Esophagus muscularis mucosa (tissue), 4 donors: Measurements from ENCODE around the gene SLC12A6. TPM values are rescaled to one million over a fixed set of nuclear protein-coding genes. Genes with fewer than 3 reads are reported as not detected.

Source experiments
- DNase-seq: peaks from one replicate; pipeline ENCODE4 v3.0.0-alpha.2; 2017; ENCODE audit errors: extremely low spot score
- H3K27ac ChIP-seq, 4 donors: fragments of 200-600 bp; sonication (generic); replicated peaks in 1 of 4; 1 replicate in 3 of 4; 2 replicates in 1 of 4; pipeline ENCODE4 v1.5.1; 2016 to 2019; ENCODE audit warnings: mild to moderate bottlenecking in 1 of 4
- H3K27me3 ChIP-seq, 4 donors: fragments of 200-600 bp; sonication (generic); one replicate each; pipeline versions ENCODE4 v1.5.1 to v1.6.0; 2016 to 2019
- H3K36me3 ChIP-seq, 4 donors: fragments of 200-600 bp; sonication (generic); one replicate each; pipeline ENCODE4 v1.5.1; 2016 to 2019
- H3K4me1 ChIP-seq, 4 donors: fragments of 200-600 bp; sonication (generic); one replicate each; pipeline ENCODE4 v1.5.1; 2016 to 2019
- H3K4me3 ChIP-seq, 4 donors: fragments of 200-600 bp; sonication (generic); 1 replicate in 2 of 4; 2 replicates in 2 of 4; pipeline ENCODE4 v1.5.1; 2016 to 2019; ENCODE audit warnings: mild to moderate bottlenecking in 4 of 4, moderate library complexity in 1 of 4
- H3K9me3 ChIP-seq, 4 donors: fragments of 200-600 bp; sonication (generic); 1 replicate in 3 of 4; 2 replicates in 1 of 4; pipeline ENCODE4 v1.5.1; 2016 to 2019
- EP300 ChIP-seq: sonication (generic); formaldehyde crosslinking; IDR thresholded peaks from one replicate; pipeline ENCODE4 v1.6.1; 2017; ENCODE audit warnings: antibody characterized with exemption
- POLR2A ChIP-seq: fragments of 450-650 bp; IDR thresholded peaks from one replicate; pipeline ENCODE4 v1.6.1; 2017; ENCODE audit warnings: antibody characterized with exemption, moderate library complexity, mild to moderate bottlenecking, low read depth
- POLR2AphosphoS5 ChIP-seq, 2 donors: sonication (generic); formaldehyde crosslinking; IDR thresholded peaks; one replicate each; pipeline ENCODE4 v1.6.1; 2017; ENCODE audit warnings: antibody characterized with exemption in 2 of 2
- whole genome bisulfite sequencing: methylation state at CpG from one replicate; pipeline ENCODE4 v1.1.5; 2018; 5-methylcytosine and 5-hydroxymethylcytosine counted together
- intact Hi-C: fragments of 100-400 bp; cut with DNase I; formaldehyde crosslinking; loops from one replicate; pipeline ENCODE4 v1.15.1; 2023
- total RNA-seq, 4 donors: library from RNA; depleted of rRNA; stranded (reverse); fragments of >200 nt; gene quantifications; one replicate each; pipeline versions ENCODE4 v1.1.0 to v1.2.1, GENCODE V29; 2016
- TF ChIP-seq, protein P1 (sequence below), 3 experiments: fragments of 200-600 bp in 2 of 3; fragments of 450-650 bp in 1 of 3; sonication (generic) in 2 of 3; IDR thresholded peaks; one replicate each; pipeline ENCODE4 v1.5.1; 2017 to 2019; ENCODE audit warnings: antibody characterized with exemption in 3 of 3, mild to moderate bottlenecking in 2 of 3, moderate library complexity in 1 of 3

Gene SLC12A6
- total RNA-seq, 4 donors from 2014 or later = 16.1 to 21.4 (median 16.3) TPM

DNA sequence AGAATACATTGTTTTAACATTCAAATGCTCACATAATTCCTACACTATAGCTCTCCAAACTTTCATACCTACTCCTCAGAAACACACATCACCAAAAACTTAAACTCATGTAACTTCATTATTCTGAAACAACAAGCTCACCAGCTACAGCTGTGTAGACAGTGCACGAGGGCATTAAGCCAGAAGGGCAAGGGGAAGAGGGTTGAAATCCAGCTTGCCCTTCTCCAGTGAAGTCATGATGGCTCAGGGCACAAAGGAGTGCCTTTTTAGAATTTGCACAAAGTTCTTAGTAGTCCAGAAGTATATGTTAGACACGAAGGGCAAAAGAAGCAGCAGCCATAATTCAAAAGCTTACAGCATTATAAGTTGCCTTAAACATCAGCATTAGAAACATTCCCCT is 8.6 kb downstream of the SLC12A6 start:
- intact Hi-C loops = no loop called here
- Histone ChIP-seq H3K27me3 (no peaks in the 10 kb centered on the region), H3K36me3 (peaks cover 0 to 6% (median 0%) of the 10 kb centered on the region in 4 donors), H3K27ac (no peak overlapping the region), H3K4me1 (peaks cover 0 to 4% (median 0%) of the 10 kb centered on the region in 4 donors), H3K4me3 (no peak overlapping the region), H3K9me3 (no peaks in the 10 kb centered on the region)
- no peak for TF ChIP-seq POLR2A
- no peak for DNase-seq
- WGBS = 72% methylated on average over 2 of the region's 2 CpGs

DNA sequence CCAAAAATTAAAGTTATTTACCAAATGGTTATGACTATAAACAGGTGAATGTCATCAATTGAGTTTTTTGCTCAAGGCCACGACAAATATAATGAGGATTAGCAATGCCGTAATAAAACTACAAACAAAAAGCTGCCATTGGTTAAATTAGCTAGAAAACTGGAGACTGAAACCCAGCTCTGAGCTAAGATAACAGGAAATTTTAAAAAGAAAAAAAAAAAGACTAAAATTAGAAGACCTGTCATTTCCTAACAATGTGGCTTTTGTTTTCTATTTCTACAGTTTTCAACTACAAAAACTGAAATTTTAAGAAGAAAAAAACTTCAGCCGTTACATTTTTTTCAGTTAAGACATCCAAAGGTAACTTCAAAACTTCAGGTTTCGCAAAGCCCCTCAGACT is 9.7 kb downstream of the SLC12A6 start:
- no peaks in the 10 kb centered on the region for H3K4me1 ChIP-seq
- no peaks in the 10 kb centered on the region for H3K27me3 ChIP-seq
- H3K27ac ChIP-seq = no peak overlapping the region
- H3K4me3 ChIP-seq = no peak overlapping the region
- whole genome bisulfite sequencing = 84% methylated on average over 4 of the region's 4 CpGs
- intact Hi-C loops = no loop called here
- DNase-seq = no peak
- no peak for TF ChIP-seq POLR2AphosphoS5 (IDR thresholded peaks at IDR 0.05)
- H3K36me3 ChIP-seq = peaks cover 0 to 6% (median 0%) of the 10 kb centered on the region in 4 donors
- no peaks in the 10 kb centered on the region for H3K9me3 ChIP-seq

DNA sequence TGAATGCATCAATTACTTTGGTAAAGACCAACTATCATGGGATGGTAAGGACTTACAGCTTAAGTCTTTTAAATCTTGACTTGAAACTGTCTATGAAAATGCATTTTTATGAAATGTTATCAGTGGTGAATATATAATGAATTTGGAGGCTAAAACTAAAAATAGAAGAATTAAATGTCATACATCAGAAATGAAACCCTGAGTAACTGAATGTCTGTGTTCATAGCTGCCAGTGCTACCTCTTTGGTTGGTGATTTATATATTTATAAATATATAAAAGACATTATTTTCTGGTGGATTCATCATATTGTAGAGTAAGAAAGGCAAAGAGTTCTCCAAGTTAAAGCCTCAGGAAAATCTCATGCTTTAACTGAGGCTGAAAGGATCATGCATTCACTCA is 12.2 kb downstream of the SLC12A6 start:
- no peak overlapping the region for H3K27ac ChIP-seq
- TF ChIP-seq, protein P1, sequence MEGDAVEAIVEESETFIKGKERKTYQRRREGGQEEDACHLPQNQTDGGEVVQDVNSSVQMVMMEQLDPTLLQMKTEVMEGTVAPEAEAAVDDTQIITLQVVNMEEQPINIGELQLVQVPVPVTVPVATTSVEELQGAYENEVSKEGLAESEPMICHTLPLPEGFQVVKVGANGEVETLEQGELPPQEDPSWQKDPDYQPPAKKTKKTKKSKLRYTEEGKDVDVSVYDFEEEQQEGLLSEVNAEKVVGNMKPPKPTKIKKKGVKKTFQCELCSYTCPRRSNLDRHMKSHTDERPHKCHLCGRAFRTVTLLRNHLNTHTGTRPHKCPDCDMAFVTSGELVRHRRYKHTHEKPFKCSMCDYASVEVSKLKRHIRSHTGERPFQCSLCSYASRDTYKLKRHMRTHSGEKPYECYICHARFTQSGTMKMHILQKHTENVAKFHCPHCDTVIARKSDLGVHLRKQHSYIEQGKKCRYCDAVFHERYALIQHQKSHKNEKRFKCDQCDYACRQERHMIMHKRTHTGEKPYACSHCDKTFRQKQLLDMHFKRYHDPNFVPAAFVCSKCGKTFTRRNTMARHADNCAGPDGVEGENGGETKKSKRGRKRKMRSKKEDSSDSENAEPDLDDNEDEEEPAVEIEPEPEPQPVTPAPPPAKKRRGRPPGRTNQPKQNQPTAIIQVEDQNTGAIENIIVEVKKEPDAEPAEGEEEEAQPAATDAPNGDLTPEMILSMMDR (IDR thresholded peaks at IDR 0.05) = no peak
- TF ChIP-seq POLR2A (no peak), POLR2AphosphoS5 (IDR thresholded peaks at IDR 0.05) (no peak), EP300 (no peak)

DNA sequence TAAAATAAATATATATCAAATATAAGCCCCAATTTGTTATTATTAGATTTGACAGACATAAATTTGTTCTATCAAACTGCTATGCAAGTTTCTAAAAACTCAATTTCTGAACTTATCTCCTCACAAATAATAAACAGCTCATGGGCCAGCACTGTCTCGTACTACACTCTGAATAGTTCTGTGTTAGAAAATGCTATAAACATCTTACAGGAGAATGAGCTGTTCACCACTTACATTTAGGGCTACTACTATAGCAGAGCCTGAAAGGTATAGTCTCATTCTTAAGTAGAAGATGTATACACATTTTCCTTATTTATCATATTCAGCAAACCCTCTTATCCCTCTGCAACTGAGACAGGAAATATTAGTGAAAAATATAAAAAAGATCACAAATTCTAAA is 12.6 kb downstream of the SLC12A6 start:
- DNase-seq = no peak
- TF ChIP-seq EP300 (no peak), POLR2AphosphoS5 (IDR thresholded peaks at IDR 0.05) (no peak)
- WGBS = 79% methylated on average over 1 of the region's 1 CpG
- intact Hi-C loops = no loop called here
- H3K27me3 ChIP-seq = no peaks in the 10 kb centered on the region
- no peaks in the 10 kb centered on the region for H3K9me3 ChIP-seq
- H3K4me3 ChIP-seq = no peak overlapping the region
- no peak overlapping the region for H3K27ac ChIP-seq
- H3K4me1 ChIP-seq = no peaks in the 10 kb centered on the region
- no peaks in the 10 kb centered on the region for H3K36me3 ChIP-seq

More for the DNA sequence above, 12.2 kb downstream of the SLC12A6 start:
- H3K9me3 ChIP-seq = no peaks in the 10 kb centered on the region
- H3K4me3 ChIP-seq = no peak overlapping the region
- no peak for DNase-seq
- intact Hi-C loops = no loop called here
- H3K36me3 ChIP-seq = no peaks in the 10 kb centered on the region
- H3K27me3 ChIP-seq = no peaks in the 10 kb centered on the region
- no peaks in the 10 kb centered on the region for H3K4me1 ChIP-seq

DNA sequence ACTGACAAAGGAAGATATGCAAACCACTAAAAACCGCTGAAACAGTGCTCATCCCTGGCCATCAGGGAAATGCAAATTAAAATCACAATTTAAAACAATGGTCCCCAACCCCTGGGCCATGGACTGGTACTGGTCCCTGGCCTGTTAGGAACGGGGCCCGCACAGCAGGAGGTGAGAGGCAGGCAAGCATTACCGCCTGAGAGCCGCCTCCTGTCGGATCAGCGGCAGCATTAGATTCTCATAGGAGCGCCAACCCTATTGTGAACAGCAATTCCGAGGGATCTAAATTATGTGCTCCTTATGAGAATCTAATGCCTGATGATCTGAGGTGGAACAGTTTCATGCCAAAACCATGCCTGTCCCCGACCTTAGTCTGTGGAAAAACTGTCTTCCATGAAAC is 14.4 kb downstream of the SLC12A6 start:
- 96% methylated on average over 10 of the region's 10 CpGs for WGBS
- intact Hi-C loops = no loop called here
- Histone ChIP-seq H3K4me3 (no peak overlapping the region), H3K36me3 (no peaks in the 10 kb centered on the region), H3K9me3 (no peaks in the 10 kb centered on the region), H3K27me3 (no peaks in the 10 kb centered on the region), H3K27ac (no peak overlapping the region), H3K4me1 (peaks cover 0 to 6% (median 2%) of the 10 kb centered on the region in 4 donors)
- no peak for TF ChIP-seq EP300
- TF ChIP-seq POLR2AphosphoS5 (IDR thresholded peaks at IDR 0.05) = no peak
- TF ChIP-seq POLR2A = no peak
- TF ChIP-seq, protein P1 (IDR thresholded peaks at IDR 0.05) = no peak
- DNase-seq = no peak

DNA sequence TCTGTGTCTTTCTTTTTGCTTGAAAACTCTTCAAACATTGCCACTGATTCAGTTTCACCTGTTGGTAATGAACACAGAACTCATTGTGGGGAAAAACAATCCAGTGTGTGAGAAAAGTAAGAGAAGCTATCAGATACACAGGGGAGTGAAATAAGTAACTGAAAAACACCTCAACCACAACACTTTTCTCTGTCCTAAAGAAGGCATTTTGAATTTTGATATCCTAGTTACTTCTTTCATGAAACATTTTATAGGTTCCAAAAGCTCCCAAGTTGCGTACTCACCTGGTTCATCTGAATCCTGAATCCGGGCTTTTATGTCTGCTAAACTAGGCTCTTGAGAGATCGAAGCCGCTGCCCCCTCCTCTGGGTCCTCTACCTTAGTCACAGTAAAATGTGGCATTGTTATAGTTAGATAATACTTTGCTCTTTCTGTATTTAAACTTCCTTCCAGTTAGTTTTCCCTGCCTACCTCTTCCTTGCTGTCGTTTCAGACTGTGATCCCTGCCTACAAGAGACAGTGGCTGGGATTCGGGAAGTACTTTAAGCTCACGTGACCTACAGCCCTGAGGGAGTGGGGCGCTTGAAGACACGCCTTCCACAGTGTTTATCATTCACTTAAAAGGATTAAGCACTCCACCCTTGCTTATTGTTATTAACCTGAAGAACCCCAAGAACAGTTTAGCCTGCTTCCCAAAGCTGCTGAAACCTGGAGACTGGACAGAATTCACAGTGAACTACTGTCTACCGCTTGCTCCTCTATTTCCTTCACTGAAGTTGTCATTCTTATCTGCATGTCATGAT is 19.1 kb downstream of the SLC12A6 start:
- no peak for TF ChIP-seq EP300
- peak; percentile 72 to 78 for TF ChIP-seq POLR2AphosphoS5 (IDR thresholded peaks at IDR 0.05)
- Histone ChIP-seq H3K4me1 (peaks cover 9 to 21% (median 16%) of the 10 kb centered on the region in 4 donors), H3K27me3 (no peaks in the 10 kb centered on the region), H3K27ac (peak overlapping the region; percentile 35 to 64 (median 53)), H3K36me3 (peaks cover 0 to 11% (median 0%) of the 10 kb centered on the region in 4 donors), H3K4me3 (peak overlapping the region; percentile 52 to 58 (median 55)), H3K9me3 (no peaks in the 10 kb centered on the region)
- DNase-seq = no peak
- intact Hi-C loops = no loop called here
- WGBS = 12% methylated on average over 10 of the region's 10 CpGs
